Measurements from ENCODE around the gene CASS4. TPM values are rescaled to one million over a fixed set of nuclear protein-coding genes. Genes with fewer than 3 reads are reported as not detected.

The CASS4 gene
- total RNA-seq, 1 donor from 2014 or later = not detected

- no peaks in the 10 kb centered on the region for H3K36me3 Mint-ChIP-seq (ENCODE audit: low read depth, unreplicated experiment)
- TF ChIP-seq, protein P1, sequence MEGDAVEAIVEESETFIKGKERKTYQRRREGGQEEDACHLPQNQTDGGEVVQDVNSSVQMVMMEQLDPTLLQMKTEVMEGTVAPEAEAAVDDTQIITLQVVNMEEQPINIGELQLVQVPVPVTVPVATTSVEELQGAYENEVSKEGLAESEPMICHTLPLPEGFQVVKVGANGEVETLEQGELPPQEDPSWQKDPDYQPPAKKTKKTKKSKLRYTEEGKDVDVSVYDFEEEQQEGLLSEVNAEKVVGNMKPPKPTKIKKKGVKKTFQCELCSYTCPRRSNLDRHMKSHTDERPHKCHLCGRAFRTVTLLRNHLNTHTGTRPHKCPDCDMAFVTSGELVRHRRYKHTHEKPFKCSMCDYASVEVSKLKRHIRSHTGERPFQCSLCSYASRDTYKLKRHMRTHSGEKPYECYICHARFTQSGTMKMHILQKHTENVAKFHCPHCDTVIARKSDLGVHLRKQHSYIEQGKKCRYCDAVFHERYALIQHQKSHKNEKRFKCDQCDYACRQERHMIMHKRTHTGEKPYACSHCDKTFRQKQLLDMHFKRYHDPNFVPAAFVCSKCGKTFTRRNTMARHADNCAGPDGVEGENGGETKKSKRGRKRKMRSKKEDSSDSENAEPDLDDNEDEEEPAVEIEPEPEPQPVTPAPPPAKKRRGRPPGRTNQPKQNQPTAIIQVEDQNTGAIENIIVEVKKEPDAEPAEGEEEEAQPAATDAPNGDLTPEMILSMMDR (IDR thresholded peaks at IDR 0.05; ENCODE audit: unreplicated experiment) = no peak
These were observed 94.0 kb downstream of the CASS4 start for GRCh38 chr20:56506103-56506502.

More at GRCh38 chr20:56506103-56506502, 94.0 kb downstream of the CASS4 start:
- Mint-ChIP-seq H3K4me3 (ENCODE audit: unreplicated experiment) (no peak overlapping the region), H3K27ac (ENCODE audit: unreplicated experiment) (peak overlapping the region; percentile 62), H3K27me3 (ENCODE audit: unreplicated experiment) (peaks cover 1% of the 10 kb centered on the region), H3K9me3 (ENCODE audit: unreplicated experiment) (no peaks in the 10 kb centered on the region), H3K4me1 (ENCODE audit: unreplicated experiment) (peaks cover 24% of the 10 kb centered on the region)
- DNase-seq (ENCODE audit: low spot score) = peak; percentile 10

Other genes starting within 250 kb of the CASS4 start
- not detected for gene MC3R, start 163.5 kb upstream of the CASS4 start, total RNA-seq (ENCODE audit: unreplicated experiment)
- 20.1 TPM for gene FAM210B, start 53.3 kb upstream of the CASS4 start, total RNA-seq (ENCODE audit: unreplicated experiment)
- gene AURKA, start 20.0 kb upstream of the CASS4 start, total RNA-seq (ENCODE audit: unreplicated experiment) = 14.3 TPM
- 42.0 TPM for gene CSTF1, start 19.6 kb upstream of the CASS4 start, total RNA-seq (ENCODE audit: unreplicated experiment)
- gene RTF2, start 56.4 kb downstream of the CASS4 start, total RNA-seq (ENCODE audit: unreplicated experiment) = 79.9 TPM
- 0.36 TPM for gene FAM209A, start 112.5 kb downstream of the CASS4 start, total RNA-seq (ENCODE audit: unreplicated experiment)
- gene FAM209B, start 121.0 kb downstream of the CASS4 start, total RNA-seq (ENCODE audit: unreplicated experiment) = 0.56 TPM
- 0.82 TPM for gene TFAP2C, start 217.0 kb downstream of the CASS4 start, total RNA-seq (ENCODE audit: unreplicated experiment)

All from endothelial cell (in vitro differentiated cells).